Progenitor cell of endocrine pancreas (in vitro differentiated cells): ENCODE results near the gene TMCC2. TPM values are rescaled to one million over a fixed set of nuclear protein-coding genes. Genes with fewer than 3 reads are reported as not detected.
A peak's percentile ranks its signal among the peaks of the same experiment; 100 is the strongest.
"Not testable (repeated sequence)": the region's sequence is repeated elsewhere in the genome, so short reads cannot be mapped to it uniquely, and the experiment has no call there.

Source experiments
- DNase-seq: peaks from one replicate; pipeline ENCODE4 v3.0.0; 2021; ENCODE audit warnings: low spot score; ENCODE audit not compliant: unreplicated experiment
- H3K27ac Mint-ChIP-seq: 2 replicates; pipeline ENCODE4 v1.8.0; 2021; ENCODE audit warnings: mild to moderate bottlenecking, moderate library complexity, mixed read lengths
- H3K27me3 Mint-ChIP-seq: 2 replicates; pipeline ENCODE4 v1.8.0; 2021; ENCODE audit warnings: mixed read lengths
- H3K36me3 Mint-ChIP-seq: 2 replicates; pipeline ENCODE4 v1.8.0; 2022; ENCODE audit warnings: mixed read lengths; ENCODE audit not compliant: insufficient read depth
- H3K4me1 Mint-ChIP-seq: 2 replicates; pipeline ENCODE4 v1.8.0; 2021; ENCODE audit warnings: low read depth, mixed read lengths
- H3K4me3 Mint-ChIP-seq: 2 replicates; pipeline ENCODE4 v1.8.0; 2021; ENCODE audit warnings: low read depth, mild to moderate bottlenecking, moderate library complexity, mixed read lengths
- H3K9me3 Mint-ChIP-seq: 2 replicates; pipeline ENCODE4 v1.8.0; 2021; ENCODE audit warnings: low read depth, mixed read lengths
- total RNA-seq: library from RNA; stranded (reverse); gene quantifications from 2 replicates; pipeline ENCODE4 v1.2.1, GENCODE V29; 2021
- TF ChIP-seq, protein P1 (sequence below): fragments of 200-600 bp; sonication (generic); IDR thresholded peaks from one replicate; pipeline ENCODE4 v1.5.0; 2021; ENCODE audit warnings: antibody characterized with exemption, mild to moderate bottlenecking; ENCODE audit not compliant: unreplicated experiment

The TMCC2 gene
- total RNA-seq, 1 donor from 2014 or later: 4.6 TPM

DNA sequence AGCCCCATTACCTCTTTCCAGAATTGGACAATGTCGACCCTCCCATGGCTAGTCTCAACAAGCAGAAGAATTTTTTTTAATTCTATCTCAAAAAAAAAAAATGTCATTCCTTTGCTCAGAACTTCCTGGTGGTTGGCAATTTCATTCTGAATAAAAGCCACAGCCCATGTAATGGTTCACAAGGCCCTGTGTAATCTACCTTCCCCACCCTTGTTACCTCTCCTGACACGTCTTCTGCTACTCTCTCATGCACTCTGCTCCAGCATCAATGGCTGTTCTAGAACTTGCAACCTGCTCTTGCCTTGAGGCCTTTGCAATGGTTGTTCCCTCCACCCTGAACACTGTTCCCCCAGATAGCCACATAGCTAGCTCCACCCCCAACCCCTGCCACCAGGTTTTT lies 68.4 kb downstream of the TMCC2 start:
- H3K4me3 Mint-ChIP-seq: no peak overlapping the region
- H3K27ac Mint-ChIP-seq: no peak overlapping the region
- no peaks in the 10 kb centered on the region for H3K27me3 Mint-ChIP-seq
- DNase-seq: no peak
- H3K9me3 Mint-ChIP-seq: no peaks in the 10 kb centered on the region
- TF ChIP-seq, protein P1, sequence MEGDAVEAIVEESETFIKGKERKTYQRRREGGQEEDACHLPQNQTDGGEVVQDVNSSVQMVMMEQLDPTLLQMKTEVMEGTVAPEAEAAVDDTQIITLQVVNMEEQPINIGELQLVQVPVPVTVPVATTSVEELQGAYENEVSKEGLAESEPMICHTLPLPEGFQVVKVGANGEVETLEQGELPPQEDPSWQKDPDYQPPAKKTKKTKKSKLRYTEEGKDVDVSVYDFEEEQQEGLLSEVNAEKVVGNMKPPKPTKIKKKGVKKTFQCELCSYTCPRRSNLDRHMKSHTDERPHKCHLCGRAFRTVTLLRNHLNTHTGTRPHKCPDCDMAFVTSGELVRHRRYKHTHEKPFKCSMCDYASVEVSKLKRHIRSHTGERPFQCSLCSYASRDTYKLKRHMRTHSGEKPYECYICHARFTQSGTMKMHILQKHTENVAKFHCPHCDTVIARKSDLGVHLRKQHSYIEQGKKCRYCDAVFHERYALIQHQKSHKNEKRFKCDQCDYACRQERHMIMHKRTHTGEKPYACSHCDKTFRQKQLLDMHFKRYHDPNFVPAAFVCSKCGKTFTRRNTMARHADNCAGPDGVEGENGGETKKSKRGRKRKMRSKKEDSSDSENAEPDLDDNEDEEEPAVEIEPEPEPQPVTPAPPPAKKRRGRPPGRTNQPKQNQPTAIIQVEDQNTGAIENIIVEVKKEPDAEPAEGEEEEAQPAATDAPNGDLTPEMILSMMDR: no peak
- H3K4me1 Mint-ChIP-seq: peaks cover 33% of the 10 kb centered on the region
- no peaks in the 10 kb centered on the region for H3K36me3 Mint-ChIP-seq

DNA sequence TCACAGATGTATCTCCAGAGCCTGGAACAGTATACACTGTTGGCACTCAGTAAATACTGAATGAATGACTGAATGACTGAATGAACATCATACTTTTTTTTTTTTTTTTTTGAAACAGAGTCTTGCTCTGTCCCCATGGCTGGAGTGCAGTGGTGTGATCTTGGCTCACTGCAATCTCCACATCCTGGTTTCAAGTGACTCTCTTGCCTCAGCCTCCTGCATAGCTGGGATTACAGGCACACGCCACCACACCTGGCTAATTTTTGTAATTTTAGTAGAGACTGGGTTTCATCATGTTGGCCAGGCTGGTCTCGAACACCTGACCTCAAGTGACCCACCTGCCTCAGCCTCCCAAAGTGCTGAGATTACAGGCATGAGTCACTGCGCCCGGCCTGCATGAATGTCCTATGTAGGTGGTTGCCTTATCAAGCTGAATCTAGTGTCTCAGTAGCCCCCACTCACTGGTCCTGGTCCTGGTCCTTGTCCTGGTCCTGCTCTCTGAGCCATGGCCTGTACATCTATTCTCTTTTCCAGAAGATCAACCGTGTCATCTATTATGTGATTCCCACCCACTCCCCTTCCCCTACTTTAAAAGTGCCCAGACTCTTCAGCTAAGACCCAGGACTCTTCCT lies 69.9 kb downstream of the TMCC2 start:
- not testable (repeated sequence) for DNase-seq, H3K27me3 Mint-ChIP-seq, H3K9me3 Mint-ChIP-seq, H3K27ac Mint-ChIP-seq, H3K36me3 Mint-ChIP-seq, H3K4me3 Mint-ChIP-seq
- H3K4me1 Mint-ChIP-seq: peaks cover 44% of the 10 kb centered on the region

DNA sequence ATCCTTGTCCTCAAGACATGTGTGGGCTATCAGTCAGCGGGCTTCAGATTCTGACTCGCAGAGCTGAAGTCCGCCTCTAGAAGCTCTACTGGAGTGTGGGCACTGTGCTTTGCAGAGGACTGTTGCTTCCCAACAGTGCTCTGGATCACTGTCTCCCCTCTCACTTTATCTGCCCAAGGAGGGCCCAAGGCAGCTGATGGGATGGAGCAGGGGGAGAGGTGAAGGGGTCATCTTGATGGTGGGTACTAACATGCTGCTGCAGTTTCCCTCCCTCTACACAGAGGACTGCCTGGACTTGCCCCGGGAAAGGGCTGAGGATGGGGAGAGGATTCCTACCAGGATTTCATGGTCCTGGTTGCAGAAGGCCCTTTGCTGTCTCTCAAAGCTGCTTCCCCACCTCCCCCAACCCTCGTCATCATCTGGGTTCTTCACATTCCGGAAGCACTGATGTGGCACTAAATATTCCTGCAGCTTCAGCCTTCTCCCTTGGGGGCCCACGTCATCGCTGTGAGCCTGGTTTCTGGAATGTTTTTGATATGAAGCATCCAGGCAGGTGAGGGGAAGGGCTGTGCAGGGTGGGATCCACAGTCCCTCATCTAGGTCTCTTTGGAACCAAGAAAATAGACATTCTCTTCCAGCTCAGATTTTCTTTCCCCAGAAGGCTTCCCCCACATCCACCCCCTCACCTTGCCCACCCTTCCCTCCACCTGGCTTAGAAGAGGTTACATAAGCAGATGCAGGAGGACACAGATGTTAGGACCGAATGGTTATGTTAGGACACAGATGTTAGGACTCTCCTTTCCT lies 70.6 kb downstream of the TMCC2 start:
- TF ChIP-seq, protein P1: no peak
- Mint-ChIP-seq H3K27ac (peak overlapping the region; percentile 84), H3K4me3 (no peak overlapping the region), H3K9me3 (no peaks in the 10 kb centered on the region), H3K36me3 (peaks cover 4% of the 10 kb centered on the region), H3K27me3 (no peaks in the 10 kb centered on the region), H3K4me1 (peaks cover 42% of the 10 kb centered on the region)
- DNase-seq: no peak

DNA sequence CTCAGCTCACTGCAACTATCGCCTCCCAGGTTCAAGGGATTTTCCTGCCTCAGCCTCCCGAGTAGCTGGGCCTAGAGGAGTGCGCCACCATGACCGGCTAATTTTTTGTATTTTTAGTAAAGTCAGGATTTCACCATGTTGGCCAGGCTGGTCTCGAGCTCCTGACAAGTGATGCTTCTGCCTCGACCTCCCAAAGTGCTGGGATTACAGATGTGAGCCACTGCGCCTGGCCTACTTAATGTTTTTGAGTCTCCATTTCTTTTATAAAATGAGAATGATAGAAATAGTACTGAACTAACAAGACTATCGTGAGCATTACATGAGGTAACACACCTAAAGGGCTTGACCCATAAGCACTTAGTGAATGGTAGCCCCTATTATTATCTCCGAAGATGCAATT lies 72.4 kb downstream of the TMCC2 start:
- H3K36me3 Mint-ChIP-seq: peaks cover 6% of the 10 kb centered on the region
- no peaks in the 10 kb centered on the region for H3K9me3 Mint-ChIP-seq
- peak overlapping the region; percentile 37 for H3K4me3 Mint-ChIP-seq

DNA sequence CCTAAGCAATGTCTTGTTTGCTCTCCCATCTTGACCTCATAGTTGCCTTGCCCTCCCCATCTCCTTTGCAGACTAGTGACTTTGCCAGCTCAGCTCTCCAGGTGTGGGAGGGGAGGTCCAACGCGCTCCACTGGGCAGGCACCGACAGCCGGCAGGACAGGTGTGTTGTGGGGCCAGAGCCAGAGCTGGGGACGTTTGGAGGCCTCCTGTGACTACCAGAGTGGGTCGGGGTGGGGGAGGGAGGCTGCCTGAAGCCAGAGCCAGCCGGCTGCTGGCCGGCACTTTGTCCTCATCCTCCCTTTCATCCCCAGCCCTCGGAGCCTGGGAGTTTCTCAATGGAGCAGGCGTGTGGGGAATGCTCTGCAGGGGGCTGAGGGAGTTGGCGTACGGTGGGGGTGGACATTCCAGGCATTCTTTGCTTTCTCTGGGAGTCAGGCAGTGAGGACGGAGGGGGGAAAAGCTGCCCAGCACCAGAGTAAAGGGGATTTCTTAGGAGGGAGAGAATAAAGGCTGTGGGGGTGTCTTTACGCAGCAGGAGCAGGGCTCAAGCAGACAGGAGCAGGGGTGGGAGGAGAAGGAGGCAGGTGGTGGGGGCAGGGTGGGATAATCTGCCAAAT lies 73.6 kb downstream of the TMCC2 start:
- H3K4me1 Mint-ChIP-seq: peaks cover 27% of the 10 kb centered on the region
- H3K9me3 Mint-ChIP-seq: no peaks in the 10 kb centered on the region
- TF ChIP-seq, protein P1: no peak
- H3K27ac Mint-ChIP-seq: peak overlapping the region; percentile 98
- DNase-seq: peak; percentile 70
- H3K4me3 Mint-ChIP-seq: peak overlapping the region; percentile 37
- peaks cover 6% of the 10 kb centered on the region for H3K36me3 Mint-ChIP-seq
- no peaks in the 10 kb centered on the region for H3K27me3 Mint-ChIP-seq

More for the DNA sequence above, 72.4 kb downstream of the TMCC2 start:
- DNase-seq: no peak
- Mint-ChIP-seq H3K27me3 (no peaks in the 10 kb centered on the region), H3K4me1 (peaks cover 29% of the 10 kb centered on the region), H3K27ac (peak overlapping the region; percentile 98)
- TF ChIP-seq, protein P1: no peak
